HEK293T (cell line): Measurements from ENCODE around the gene ATOH8.

ENCODE experiments used
- ELF4 ChIP-seq: fragments of 450-650 bp; IDR thresholded peaks from 2 replicates; pipeline ENCODE4 v1.6.1; 2017; ENCODE audit warnings: antibody characterized with exemption
- FOXA1 ChIP-seq: fragments of 450-650 bp; IDR thresholded peaks from 2 replicates; pipeline ENCODE4 v1.6.1; 2016; ENCODE audit warnings: mild to moderate bottlenecking
- SP1 ChIP-seq: fragments of 450-650 bp; IDR thresholded peaks from 2 replicates; pipeline ENCODE4 v1.6.1; 2017
- TARDBP ChIP-seq: fragments of 450-650 bp; IDR thresholded peaks from 2 replicates; pipeline ENCODE4 v1.6.1; 2016

- TF ChIP-seq SP1 (no peak), TARDBP (no peak), ELF4 (no peak), FOXA1 (no peak)
Measured at GRCh38 chr2:85786865-85787264, 33.1 kb downstream of the ATOH8 start.
